Measurements from ENCODE around the gene PPID. TPM values are rescaled to one million over a fixed set of nuclear protein-coding genes. Genes with fewer than 3 reads are reported as not detected.
"Not testable (repeated sequence)": the region's sequence is repeated elsewhere in the genome, so short reads cannot be mapped to it uniquely, and the experiment has no call there.

PPID gene
- total RNA-seq, 1 experiment from 2014 or later, result 87.6 TPM

GRCh38 chr4:158715802-158716201 is 7.4 kb downstream of the PPID start:
- TF ChIP-seq EZH2 (IDR thresholded peaks at IDR 0.05; ENCODE audit: borderline replicate concordance, low read depth, low read length, poor library complexity, severe bottlenecking), result no peak
- TF ChIP-seq CTCF (conservative IDR thresholded peaks at IDR 0.05; ENCODE audit: low read depth, low read length), result no peak
- no peaks in the 10 kb centered on the region for H3K27me3 ChIP-seq (replicated peaks; ENCODE audit: insufficient read depth, low read depth, low read length, poor library complexity)
- no TSS peak for BruUV-seq (replicated peaks)
- no peak for DNase-seq (ENCODE audit: low spot score)
- H3K36me3 ChIP-seq (ENCODE audit: insufficient read depth, low read length, poor library complexity, severe bottlenecking), result peaks cover 85% of the 10 kb centered on the region
- no peak overlapping the region for H3K27ac ChIP-seq (ENCODE audit: low read depth, low read length, poor library complexity, severe bottlenecking)
- ChIA-PET CTCF (no interaction called here), POLR2A (ENCODE audit: low non-redundant PET) (no interaction called here)
- intact Hi-C loops (cut with micrococcal nuclease; ENCODE audit: unreplicated experiment), result no loop called here
- H3K4me1 ChIP-seq (ENCODE audit: insufficient read depth, low read length, poor library complexity, severe bottlenecking), result no peaks in the 10 kb centered on the region
- no peak overlapping the region for H3K4me3 ChIP-seq (ENCODE audit: low read depth, low read length, poor library complexity, severe bottlenecking)
- H3K9me3 ChIP-seq (ENCODE audit: low read depth, low read length, poor library complexity, severe bottlenecking), result no peaks in the 10 kb centered on the region

- no peak for DNase-seq (ENCODE audit: low spot score)
- no TSS peak for BruUV-seq (replicated peaks)
- peaks cover 88% of the 10 kb centered on the region for H3K36me3 ChIP-seq (ENCODE audit: insufficient read depth, low read length, poor library complexity, severe bottlenecking)
- intact Hi-C loops (cut with micrococcal nuclease; ENCODE audit: unreplicated experiment), result no loop called here
- H3K27ac ChIP-seq (ENCODE audit: low read depth, low read length, poor library complexity, severe bottlenecking), result no peak overlapping the region
- H3K27me3 ChIP-seq (replicated peaks; ENCODE audit: insufficient read depth, low read depth, low read length, poor library complexity), result no peaks in the 10 kb centered on the region
- ChIA-PET CTCF (no interaction called here), POLR2A (ENCODE audit: low non-redundant PET) (no interaction called here)
- no peak overlapping the region for H3K4me3 ChIP-seq (ENCODE audit: low read depth, low read length, poor library complexity, severe bottlenecking)
- no peaks in the 10 kb centered on the region for H3K9me3 ChIP-seq (ENCODE audit: low read depth, low read length, poor library complexity, severe bottlenecking)
- H3K4me1 ChIP-seq (ENCODE audit: insufficient read depth, low read length, poor library complexity, severe bottlenecking), result no peaks in the 10 kb centered on the region
- TF ChIP-seq CTCF (conservative IDR thresholded peaks at IDR 0.05; ENCODE audit: low read depth, low read length) (no peak), EZH2 (IDR thresholded peaks at IDR 0.05; ENCODE audit: borderline replicate concordance, low read depth, low read length, poor library complexity, severe bottlenecking) (no peak)
Observed at GRCh38 chr4:158714937-158715336, 8.3 kb downstream of the PPID start.

DNA sequence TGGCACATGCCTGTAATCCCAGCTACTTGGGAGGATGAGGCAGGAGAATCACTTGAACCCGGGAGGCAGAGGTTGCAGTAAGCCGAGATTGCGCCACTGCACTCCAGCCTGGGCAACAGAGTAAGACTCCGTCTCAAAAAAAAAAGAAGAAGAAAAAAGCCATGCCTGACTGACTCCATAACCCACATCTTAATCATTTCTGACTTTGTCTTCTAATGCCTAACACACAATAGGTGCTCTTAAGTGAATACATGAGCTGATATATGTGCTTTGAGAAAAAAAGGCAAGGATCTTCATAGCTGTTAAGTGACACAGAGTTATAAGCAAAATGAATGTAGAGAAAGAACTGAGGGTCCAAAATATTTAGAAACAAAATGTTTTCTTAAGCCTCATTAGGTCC is 10.6 kb downstream of the PPID start:
- DNase-seq (ENCODE audit: low spot score); POLR2A ChIA-PET (ENCODE audit: low non-redundant PET); CTCF ChIA-PET; H3K4me1 ChIP-seq (ENCODE audit: insufficient read depth, low read length, poor library complexity, severe bottlenecking); H3K27me3 ChIP-seq (replicated peaks; ENCODE audit: insufficient read depth, low read depth, low read length, poor library complexity); BruUV-seq (replicated peaks); H3K27ac ChIP-seq (ENCODE audit: low read depth, low read length, poor library complexity, severe bottlenecking); intact Hi-C loops (cut with micrococcal nuclease; ENCODE audit: unreplicated experiment); H3K9me3 ChIP-seq (ENCODE audit: low read depth, low read length, poor library complexity, severe bottlenecking); H3K4me3 ChIP-seq (ENCODE audit: low read depth, low read length, poor library complexity, severe bottlenecking): not testable (repeated sequence)
- H3K36me3 ChIP-seq (ENCODE audit: insufficient read depth, low read length, poor library complexity, severe bottlenecking), result peaks cover 86% of the 10 kb centered on the region

- Histone ChIP-seq H3K27me3 (replicated peaks; ENCODE audit: insufficient read depth, low read depth, low read length, poor library complexity) (no peaks in the 10 kb centered on the region), H3K27ac (ENCODE audit: low read depth, low read length, poor library complexity, severe bottlenecking) (no peak overlapping the region), H3K4me3 (ENCODE audit: low read depth, low read length, poor library complexity, severe bottlenecking) (no peak overlapping the region), H3K9me3 (ENCODE audit: low read depth, low read length, poor library complexity, severe bottlenecking) (no peaks in the 10 kb centered on the region), H3K4me1 (ENCODE audit: insufficient read depth, low read length, poor library complexity, severe bottlenecking) (no peaks in the 10 kb centered on the region), H3K36me3 (ENCODE audit: insufficient read depth, low read length, poor library complexity, severe bottlenecking) (peaks cover 73% of the 10 kb centered on the region)
- ChIA-PET CTCF (interaction anchor here (0.5 kb wide), 1 partner anchor 78 kb away, joined by 3 read pairs; no protein-coding TSS in a partner anchor), POLR2A (ENCODE audit: low non-redundant PET) (no interaction called here)
- DNase-seq (ENCODE audit: low spot score), result peak; percentile 22
- intact Hi-C loops (cut with micrococcal nuclease; ENCODE audit: unreplicated experiment), result no loop called here
- no TSS peak for BruUV-seq (replicated peaks)
- no peak for TF ChIP-seq EZH2 (IDR thresholded peaks at IDR 0.05; ENCODE audit: borderline replicate concordance, low read depth, low read length, poor library complexity, severe bottlenecking)
- TF ChIP-seq CTCF (conservative IDR thresholded peaks at IDR 0.05; ENCODE audit: low read depth, low read length), result peak; percentile 41
Observed at GRCh38 chr4:158710814-158711213, 12.4 kb downstream of the PPID start.

All from A673 (cell line).